Suprapubic skin (tissue), 4 donors: ENCODE results near the gene SLC6A19. TPM values are rescaled to one million over a fixed set of nuclear protein-coding genes. Genes with fewer than 3 reads are reported as not detected.

Experiments used
- DNase-seq, 2 donors: peaks; one replicate each; pipeline ENCODE4 v3.0.0-alpha.2; 2019; ENCODE audit warnings: low spot score in 2 of 2
- H3K27ac ChIP-seq: fragments of 200-600 bp; sonication (generic); one replicate; pipeline ENCODE4 v1.5.1; 2019
- H3K27me3 ChIP-seq: fragments of 200-600 bp; sonication (generic); one replicate; pipeline ENCODE4 v1.5.1; 2019
- H3K36me3 ChIP-seq: fragments of 200-600 bp; sonication (generic); one replicate; pipeline ENCODE4 v1.5.1; 2019
- H3K4me1 ChIP-seq: fragments of 200-600 bp; sonication (generic); one replicate; pipeline ENCODE4 v1.5.1; 2019
- H3K4me3 ChIP-seq: fragments of 200-600 bp; sonication (generic); one replicate; pipeline ENCODE4 v1.5.1; 2019; ENCODE audit warnings: mild to moderate bottlenecking
- H3K9me3 ChIP-seq: fragments of 200-600 bp; sonication (generic); one replicate; pipeline ENCODE4 v1.5.1; 2019
- EP300 ChIP-seq: sonication (generic); formaldehyde crosslinking; IDR thresholded peaks from one replicate; pipeline ENCODE4 v1.6.1; 2017; ENCODE audit warnings: antibody characterized with exemption
- POLR2A ChIP-seq, 2 donors: fragments of 450-650 bp; IDR thresholded peaks; one replicate each; pipeline ENCODE4 v1.6.1; 2017; ENCODE audit warnings: antibody characterized with exemption in 2 of 2, mild to moderate bottlenecking in 2 of 2, moderate library complexity in 2 of 2
- POLR2AphosphoS5 ChIP-seq, 3 donors: sonication (generic); formaldehyde crosslinking; IDR thresholded peaks; one replicate each; pipeline ENCODE4 v1.6.1; 2017; ENCODE audit warnings: antibody characterized with exemption in 3 of 3
- WGBS: methylation state at CpG from one replicate; pipeline ENCODE4 v1.1.5; 2018; 5-methylcytosine and 5-hydroxymethylcytosine counted together
- total RNA-seq, 4 donors: library from RNA; depleted of rRNA; stranded (reverse); fragments of >200 nt; gene quantifications; one replicate each; pipeline ENCODE4 v1.1.0, GENCODE V29; 2016
- TF ChIP-seq, protein P1 (sequence below), 2 donors: fragments of 200-600 bp in 1 of 2; fragments of 450-650 bp in 1 of 2; sonication (generic) in 1 of 2; IDR thresholded peaks; one replicate each; pipeline ENCODE4 v1.5.1; 2016 to 2019; ENCODE audit warnings: antibody characterized with exemption in 2 of 2, mild to moderate bottlenecking in 1 of 2, moderate library complexity in 1 of 2

Gene SLC6A19
- total RNA-seq, 4 donors from 2014 or later: 0.23 TPM; not detected in 3

DNA sequence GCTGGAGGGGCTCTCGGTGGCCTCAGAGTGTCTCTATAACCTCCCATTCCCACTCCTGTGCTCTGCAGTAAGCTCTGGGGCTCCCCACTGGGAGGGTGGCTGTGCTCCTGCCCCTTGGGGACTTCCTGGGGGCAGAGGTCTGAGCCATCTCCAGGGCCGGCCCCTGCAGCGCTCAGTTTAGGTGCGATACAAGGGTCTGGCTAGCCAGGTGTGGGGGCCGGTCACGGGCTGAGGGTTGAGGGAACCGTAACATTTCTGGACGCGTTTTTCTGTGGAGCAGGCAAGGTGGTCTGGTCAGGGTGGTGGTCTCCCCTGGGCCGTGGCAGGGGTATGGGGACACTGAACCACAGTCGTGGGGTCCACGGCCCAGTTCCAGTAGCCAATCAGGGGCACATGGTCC is 38.0 kb upstream of the SLC6A19 start:
- WGBS: 67% methylated on average over 3 of the region's 12 CpGs
- H3K9me3 ChIP-seq: no peaks in the 10 kb centered on the region
- peaks cover 14% of the 10 kb centered on the region for H3K27me3 ChIP-seq
- TF ChIP-seq POLR2A (IDR thresholded peaks at IDR 0.05) (no peak), POLR2AphosphoS5 (IDR thresholded peaks at IDR 0.05) (no peak), EP300 (no peak)
- TF ChIP-seq, protein P1, sequence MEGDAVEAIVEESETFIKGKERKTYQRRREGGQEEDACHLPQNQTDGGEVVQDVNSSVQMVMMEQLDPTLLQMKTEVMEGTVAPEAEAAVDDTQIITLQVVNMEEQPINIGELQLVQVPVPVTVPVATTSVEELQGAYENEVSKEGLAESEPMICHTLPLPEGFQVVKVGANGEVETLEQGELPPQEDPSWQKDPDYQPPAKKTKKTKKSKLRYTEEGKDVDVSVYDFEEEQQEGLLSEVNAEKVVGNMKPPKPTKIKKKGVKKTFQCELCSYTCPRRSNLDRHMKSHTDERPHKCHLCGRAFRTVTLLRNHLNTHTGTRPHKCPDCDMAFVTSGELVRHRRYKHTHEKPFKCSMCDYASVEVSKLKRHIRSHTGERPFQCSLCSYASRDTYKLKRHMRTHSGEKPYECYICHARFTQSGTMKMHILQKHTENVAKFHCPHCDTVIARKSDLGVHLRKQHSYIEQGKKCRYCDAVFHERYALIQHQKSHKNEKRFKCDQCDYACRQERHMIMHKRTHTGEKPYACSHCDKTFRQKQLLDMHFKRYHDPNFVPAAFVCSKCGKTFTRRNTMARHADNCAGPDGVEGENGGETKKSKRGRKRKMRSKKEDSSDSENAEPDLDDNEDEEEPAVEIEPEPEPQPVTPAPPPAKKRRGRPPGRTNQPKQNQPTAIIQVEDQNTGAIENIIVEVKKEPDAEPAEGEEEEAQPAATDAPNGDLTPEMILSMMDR (IDR thresholded peaks at IDR 0.05): no peak
- peaks cover 22% of the 10 kb centered on the region for H3K4me1 ChIP-seq
- no peak overlapping the region for H3K4me3 ChIP-seq
- H3K27ac ChIP-seq: no peak overlapping the region
- DNase-seq: no peak
- H3K36me3 ChIP-seq: no peaks in the 10 kb centered on the region

DNA sequence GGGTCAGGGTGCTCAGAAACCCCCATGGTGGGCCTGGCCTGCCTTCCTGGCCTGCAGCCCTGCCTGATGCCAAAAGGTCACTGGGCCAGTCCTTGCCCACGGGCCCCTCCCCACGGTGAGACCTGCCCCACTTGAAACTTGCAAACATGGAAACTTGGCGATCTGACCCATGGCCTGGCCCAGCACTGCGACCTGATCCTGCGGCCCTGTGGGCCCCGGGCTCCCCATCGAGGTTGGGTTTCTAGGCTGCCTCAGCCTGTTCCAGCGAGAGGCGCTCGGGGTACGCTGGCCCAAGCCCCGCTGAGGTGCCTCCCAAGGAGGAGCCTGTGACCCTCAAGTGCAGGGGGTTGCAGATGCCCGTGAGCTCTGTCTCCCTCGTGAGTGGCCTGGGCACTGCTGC is 37.5 kb upstream of the SLC6A19 start:
- Histone ChIP-seq H3K27me3 (peaks cover 12% of the 10 kb centered on the region), H3K4me3 (no peak overlapping the region), H3K27ac (no peak overlapping the region), H3K4me1 (peaks cover 23% of the 10 kb centered on the region), H3K36me3 (no peaks in the 10 kb centered on the region), H3K9me3 (no peaks in the 10 kb centered on the region)
- 91% methylated on average over 8 of the region's 14 CpGs for WGBS
- no peak for DNase-seq
- TF ChIP-seq POLR2A (IDR thresholded peaks at IDR 0.05) (no peak), POLR2AphosphoS5 (IDR thresholded peaks at IDR 0.05) (no peak), EP300 (no peak)
- TF ChIP-seq, protein P1 (IDR thresholded peaks at IDR 0.05): no peak

DNA sequence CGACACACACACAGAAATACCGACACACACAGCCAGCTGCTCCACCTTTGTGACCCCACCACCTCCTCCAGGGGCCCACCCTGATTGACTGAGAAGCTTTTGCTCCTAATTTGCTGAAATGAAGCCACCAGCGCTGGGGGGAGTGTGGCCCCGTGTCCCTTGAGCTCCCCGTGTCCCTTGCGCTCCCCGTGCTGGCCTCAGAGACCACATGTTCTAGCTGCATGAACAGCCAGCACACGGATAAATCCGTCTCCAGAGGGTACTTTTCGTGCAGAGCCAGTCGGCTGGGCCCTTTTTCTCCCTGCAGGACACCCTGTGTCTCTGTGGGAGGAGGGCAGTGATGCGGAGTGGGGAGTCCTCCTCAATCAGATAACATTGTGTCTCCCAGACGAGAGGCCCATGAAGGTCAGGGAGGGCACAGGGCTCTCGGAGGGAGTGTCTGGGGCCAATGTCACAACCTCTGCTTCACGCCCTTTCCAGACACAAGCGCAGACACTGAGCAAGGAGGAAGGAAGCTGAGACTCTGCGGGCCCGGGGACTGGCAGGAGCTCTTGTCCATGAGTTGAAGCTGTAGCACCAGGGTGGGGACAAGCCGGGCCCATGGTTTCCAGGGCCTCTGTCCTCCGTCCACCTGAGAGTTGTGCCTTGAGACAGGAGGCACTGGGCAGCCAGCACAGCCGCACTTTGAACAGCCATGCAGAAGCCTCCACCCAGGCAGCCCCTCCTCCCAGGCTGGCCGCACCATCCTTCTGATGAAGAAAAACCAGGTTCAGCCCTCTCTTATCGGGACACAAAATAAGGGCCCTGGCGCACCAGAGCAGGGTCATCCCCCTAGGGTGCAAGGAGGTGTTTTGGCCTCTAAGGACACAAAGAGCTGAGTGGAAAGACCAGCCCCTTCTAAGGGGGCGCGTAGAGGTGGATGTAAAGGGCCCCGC is 36.4 kb upstream of the SLC6A19 start:
- no peak overlapping the region for H3K4me3 ChIP-seq
- H3K27ac ChIP-seq: no peak overlapping the region
- H3K9me3 ChIP-seq: no peaks in the 10 kb centered on the region
- DNase-seq: no peak
- H3K36me3 ChIP-seq: no peaks in the 10 kb centered on the region
- WGBS: 82% methylated on average over 27 of the region's 27 CpGs
- peaks cover 23% of the 10 kb centered on the region for H3K4me1 ChIP-seq
- TF ChIP-seq POLR2AphosphoS5 (IDR thresholded peaks at IDR 0.05) (no peak), EP300 (no peak), POLR2A (IDR thresholded peaks at IDR 0.05) (no peak)
- TF ChIP-seq, protein P1 (IDR thresholded peaks at IDR 0.05): no peak
- peaks cover 9% of the 10 kb centered on the region for H3K27me3 ChIP-seq

DNA sequence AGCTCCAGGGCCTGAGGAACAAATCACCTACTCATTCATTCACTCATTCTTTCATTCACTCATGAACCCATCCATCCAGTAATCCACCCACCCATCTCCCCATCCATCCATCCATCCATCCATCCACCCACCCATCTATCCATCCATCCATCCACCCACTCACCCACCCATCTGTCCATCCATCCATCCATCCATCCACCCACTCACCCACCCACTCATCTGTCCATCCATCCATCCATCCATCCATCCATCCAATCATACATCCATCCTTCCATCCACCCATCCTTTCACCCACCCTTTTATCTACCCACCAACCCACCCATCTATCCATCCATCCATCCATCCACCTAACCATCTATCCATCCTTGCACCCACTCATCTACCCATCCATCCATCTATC is 35.5 kb upstream of the SLC6A19 start:
- Histone ChIP-seq H3K36me3 (no peaks in the 10 kb centered on the region), H3K9me3 (no peaks in the 10 kb centered on the region), H3K4me1 (peaks cover 23% of the 10 kb centered on the region), H3K27me3 (peaks cover 5% of the 10 kb centered on the region), H3K27ac (no peak overlapping the region), H3K4me3 (no peak overlapping the region)
- TF ChIP-seq, protein P1 (IDR thresholded peaks at IDR 0.05): no peak
- TF ChIP-seq POLR2A (IDR thresholded peaks at IDR 0.05) (no peak), EP300 (no peak)
- DNase-seq: no peak

DNA sequence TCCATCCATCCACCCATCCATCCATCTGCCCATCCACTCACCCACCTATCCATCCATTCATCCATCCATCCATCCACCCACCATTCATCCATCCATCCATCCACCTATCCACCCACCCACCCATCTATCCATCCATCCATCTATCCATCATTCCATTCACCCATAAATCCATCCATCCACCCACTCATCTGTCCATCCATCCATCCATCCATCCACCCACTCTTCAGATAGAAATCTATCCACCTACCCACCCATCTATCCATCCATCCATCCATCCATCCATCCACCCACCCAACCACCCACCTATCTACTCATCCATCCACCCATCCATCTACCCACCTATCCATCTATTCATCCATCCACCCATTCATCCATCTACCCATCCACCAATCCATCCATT is 35.0 kb upstream of the SLC6A19 start:
- H3K4me1 ChIP-seq: peaks cover 23% of the 10 kb centered on the region
- no peak overlapping the region for H3K4me3 ChIP-seq
- no peak overlapping the region for H3K27ac ChIP-seq
- no peak for DNase-seq
- TF ChIP-seq, protein P1 (IDR thresholded peaks at IDR 0.05): no peak
- TF ChIP-seq POLR2A (IDR thresholded peaks at IDR 0.05) (no peak), EP300 (no peak), POLR2AphosphoS5 (IDR thresholded peaks at IDR 0.05) (no peak)
- H3K36me3 ChIP-seq: no peaks in the 10 kb centered on the region
- H3K27me3 ChIP-seq: peaks cover 5% of the 10 kb centered on the region
- no peaks in the 10 kb centered on the region for H3K9me3 ChIP-seq
